ENCODE data around the gene CYP4F8. TPM values are rescaled to one million over a fixed set of nuclear protein-coding genes. Genes with fewer than 3 reads are reported as not detected.

CYP4F8 gene
- not detected in 2 replicates for total RNA-seq

DNA sequence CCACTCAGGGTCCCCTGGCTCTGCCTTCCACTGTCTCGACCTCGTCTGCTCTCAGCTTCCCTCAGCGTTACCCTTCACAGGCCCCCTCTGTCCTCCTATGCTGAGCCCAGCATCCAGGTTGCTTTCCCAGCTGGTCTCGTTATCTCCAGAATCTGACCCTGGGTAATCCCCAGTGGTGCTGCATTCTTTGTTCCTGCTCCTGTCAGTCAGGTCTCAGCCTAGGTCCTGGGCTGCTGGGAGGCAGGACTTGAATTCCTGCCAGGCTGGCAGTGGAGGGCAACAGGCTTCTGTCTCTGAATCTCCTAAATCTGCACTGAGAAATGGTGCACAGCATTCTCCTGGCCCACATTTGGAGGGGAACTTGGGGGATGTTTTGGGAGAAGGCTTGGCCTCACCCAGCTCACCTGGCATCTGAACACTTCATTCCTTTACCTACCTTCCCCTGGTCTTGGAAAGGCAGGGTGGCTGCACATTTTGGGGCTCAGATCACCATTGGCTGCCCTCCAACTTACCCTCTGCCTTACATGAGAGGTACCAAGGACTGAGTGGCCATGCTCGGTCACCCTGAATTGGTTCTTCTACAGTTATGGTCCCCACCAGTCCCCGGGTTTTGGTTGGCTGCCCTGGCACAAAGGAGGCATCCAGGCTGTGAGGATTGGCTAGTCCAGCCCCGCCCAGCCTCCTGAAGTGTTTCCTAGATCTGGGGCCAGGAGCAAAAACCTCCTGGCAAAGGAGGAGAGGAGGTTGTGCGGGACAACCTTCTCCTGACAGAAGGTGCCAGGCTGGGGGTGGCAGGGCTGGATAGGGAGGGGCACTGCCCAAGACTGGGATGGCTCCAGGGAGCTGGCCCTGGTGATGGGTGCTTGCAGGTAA, at the start of gene CYP4F8:
Gene CYP4F8, plus strand, starts transcription at position 712 of the 873 bp plus-strand sequence. CDS start 399 bp downstream, outside the sequence.

GRCh38 chr19:15640294-15640903, 25.4 kb downstream of the CYP4F8 start, which contains the start of gene CYP4F3:
CYP4F3 (plus strand) TSS chr19:15640897; CDS start chr19:15641416, 519 bp downstream.

DNA sequence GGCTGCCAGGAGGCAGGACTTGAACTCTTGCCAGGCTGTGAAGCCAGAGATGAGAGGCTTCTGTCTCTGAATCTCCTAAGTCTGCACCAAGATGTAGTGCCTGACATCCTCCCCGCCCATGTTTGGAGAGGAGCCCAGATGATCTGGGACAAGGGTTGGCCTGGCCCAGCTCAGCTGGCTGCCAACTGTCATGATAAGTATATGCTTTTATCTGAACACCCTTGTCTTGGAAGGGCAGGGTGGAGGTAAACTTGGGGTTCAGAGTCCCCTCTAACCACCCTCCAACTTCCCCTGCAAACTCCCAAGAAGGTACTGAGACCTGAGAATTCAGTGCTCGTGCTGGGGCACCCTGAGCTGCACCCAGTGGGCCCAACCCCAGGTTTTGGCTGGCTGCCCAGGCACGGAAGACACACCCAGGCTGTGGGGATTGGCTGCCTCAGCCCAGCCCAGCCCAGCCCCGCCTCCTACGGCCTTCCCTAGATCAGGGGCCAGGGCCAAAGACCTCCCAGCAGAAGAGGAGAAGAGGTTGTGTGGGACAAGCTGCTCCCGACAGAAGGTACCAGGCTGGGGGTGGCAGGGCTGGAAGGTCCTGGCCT, 57.7 kb downstream of the CYP4F8 start, which contains the start of gene CYP4F12:
Gene CYP4F12, plus strand, starts transcription at position 508 of the 596 bp plus-strand sequence. CDS start 443 bp downstream, outside the sequence.

Small RNAs within 50 kb of the gene (small RNA-seq; reads per million reads assigned to genes)
- gene AD000091.1, result not detected

Other genes with a start within 250 kb of the CYP4F8 start
- gene AKAP8, start 235.4 kb upstream of the CYP4F8 start, total RNA-seq, result 17.6 and 23.3 TPM in 2 replicates
- 51.8 and 58.8 TPM in 2 replicates for gene AKAP8L, start 196.2 kb upstream of the CYP4F8 start, total RNA-seq
- 10.2 and 10.7 TPM in 2 replicates for gene WIZ, start 165.3 kb upstream of the CYP4F8 start, total RNA-seq
- gene RASAL3, start 150.7 kb upstream of the CYP4F8 start, total RNA-seq, result not detected in 2 replicates
- gene PGLYRP2, start 135.7 kb upstream of the CYP4F8 start, total RNA-seq, result not detected in 2 replicates
- gene CYP4F22, start 106.7 kb upstream of the CYP4F8 start, total RNA-seq, result not detected in 2 replicates
- gene CYP4F3, start 25.7 kb downstream of the CYP4F8 start, total RNA-seq, result not detected in 2 replicates
- 0.39 and 2.6 TPM in 2 replicates for gene CYP4F12, start 57.9 kb downstream of the CYP4F8 start, total RNA-seq
- gene OR10H2, start 112.8 kb downstream of the CYP4F8 start, total RNA-seq, result not detected in 2 replicates
- gene OR10H3, start 122.8 kb downstream of the CYP4F8 start, total RNA-seq, result not detected in 2 replicates
- not detected in 2 replicates for gene OR10H5, start 172.4 kb downstream of the CYP4F8 start, total RNA-seq
- gene OR10H1, start 200.4 kb downstream of the CYP4F8 start, total RNA-seq, result not detected in 2 replicates

All from subcutaneous preadipocyte (primary cell).